ENCODE results near the gene TMEM86B. TPM values are rescaled to one million over a fixed set of nuclear protein-coding genes. Genes with fewer than 3 reads are reported as not detected.

The TMEM86B gene
- total RNA-seq, 1 experiment from 2014 or later, result 18.4 TPM

- peak overlapping the region; percentile 97 for H3K4me2 ChIP-seq
Measured at GRCh38 chr19:55257461-55258420, 29.2 kb upstream of the TMEM86B start.

GRCh38 chr19:55256562-55257460 lies 28.2 kb upstream of the TMEM86B start:
- H3K4me3 ChIP-seq, result peak overlapping the region; percentile 77
- TSS peak; percentile 23 for BruUV-seq (replicated peaks)
- no peaks in the 10 kb centered on the region for H3K36me3 ChIP-seq (ENCODE audit: low read depth)
- H3K4me2 ChIP-seq, result peak overlapping the region; percentile 97
- H3K9me3 ChIP-seq (ENCODE audit: insufficient read depth, low read depth), result no peaks in the 10 kb centered on the region
- ChIA-PET POLR2A (ENCODE audit: unreplicated experiment) (interaction anchor here (1.5 kb wide), 1 partner anchor 90 kb away, joined by 7 read pairs; no protein-coding TSS in a partner anchor), CTCF (interaction anchor here (0.6 kb wide), 1 partner anchor 350 kb away, joined by 9 read pairs; no protein-coding TSS in a partner anchor)
- H2AFZ ChIP-seq, result no peak overlapping the region
- H3K9me2 ChIP-seq (ENCODE audit: insufficient read depth), result no peaks in the 10 kb centered on the region
- H3F3A ChIP-seq (ENCODE audit: insufficient read depth, low read depth), result peaks cover 44% of the 10 kb centered on the region
- H3K27me3 ChIP-seq (ENCODE audit: insufficient read depth, low read depth), result no peaks in the 10 kb centered on the region
- intact Hi-C loops (cut with micrococcal nuclease; ENCODE audit: unreplicated experiment), result no loop called here
- peaks cover 68% of the 10 kb centered on the region for H3K79me2 ChIP-seq (ENCODE audit: low read depth)
- peak overlapping the region; percentile 35; the same call in 1 of the 2 replicates for H3K27ac ChIP-seq
- TF ChIP-seq CTCF (conservative IDR thresholded peaks at IDR 0.05) (no peak), EZH2 (IDR thresholded peaks at IDR 0.05; ENCODE audit: low read depth) (no peak)
- peaks cover 61% of the 10 kb centered on the region for H4K20me1 ChIP-seq (ENCODE audit: insufficient read depth)
- peaks cover 50% of the 10 kb centered on the region for H3K4me1 ChIP-seq (replicated peaks; ENCODE audit: insufficient read depth)
- DNase-seq, result no peak

More at GRCh38 chr19:55257461-55258420, 29.2 kb upstream of the TMEM86B start:
- Histone ChIP-seq H3K4me3 (peak overlapping the region; percentile 77), H3K27me3 (ENCODE audit: insufficient read depth, low read depth) (no peaks in the 10 kb centered on the region), H4K20me1 (ENCODE audit: insufficient read depth) (peaks cover 51% of the 10 kb centered on the region), H3K9me2 (ENCODE audit: insufficient read depth) (no peaks in the 10 kb centered on the region), H3K4me1 (replicated peaks; ENCODE audit: insufficient read depth) (peaks cover 42% of the 10 kb centered on the region), H3K36me3 (ENCODE audit: low read depth) (no peaks in the 10 kb centered on the region), H3F3A (ENCODE audit: insufficient read depth, low read depth) (peaks cover 35% of the 10 kb centered on the region), H2AFZ (no peak overlapping the region), H3K79me2 (ENCODE audit: low read depth) (peaks cover 59% of the 10 kb centered on the region), H3K9me3 (ENCODE audit: insufficient read depth, low read depth) (no peaks in the 10 kb centered on the region), H3K27ac (no peak overlapping the region)
- BruUV-seq (replicated peaks), result no TSS peak
- ChIA-PET CTCF (no interaction called here), POLR2A (ENCODE audit: unreplicated experiment) (interaction anchor here (0.5 to 0.7 kb wide), 2 partner anchors 73 to 91 kb away, joined by 3 to 4 read pairs; no protein-coding TSS in a partner anchor)
- intact Hi-C loops (cut with micrococcal nuclease; ENCODE audit: unreplicated experiment), result no loop called here
- DNase-seq, result peak in 1 of 2 experiments; percentile 27
- no peak for TF ChIP-seq CTCF (conservative IDR thresholded peaks at IDR 0.05)

Data from PC-9 (cell line).